Measurements from ENCODE around the gene MTCL1. TPM values are rescaled to one million over a fixed set of nuclear protein-coding genes. Genes with fewer than 3 reads are reported as not detected.

Gene MTCL1
- total RNA-seq, 1 experiment from 2014 or later: 11.6 TPM

GRCh38 chr18:8876887-8877286 is 171.5 kb downstream of the MTCL1 start:
- no peak overlapping the region for H3K27ac Mint-ChIP-seq (ENCODE audit: low read depth, unreplicated experiment)
- no peak overlapping the region for H3K4me3 Mint-ChIP-seq (ENCODE audit: unreplicated experiment)
- peak; percentile 5 for DNase-seq (ENCODE audit: unreplicated experiment)
- no peaks in the 10 kb centered on the region for H3K36me3 Mint-ChIP-seq (ENCODE audit: insufficient read depth, unreplicated experiment)
- no TSS peak for BruUV-seq (replicated peaks)
- no peaks in the 10 kb centered on the region for H3K27me3 Mint-ChIP-seq (ENCODE audit: insufficient read depth, unreplicated experiment)
- no peaks in the 10 kb centered on the region for H3K9me3 Mint-ChIP-seq (ENCODE audit: unreplicated experiment)
- ChIA-PET CTCF (no interaction called here), POLR2A (no interaction called here)
- intact Hi-C loops (cut with micrococcal nuclease): no loop called here
- TF ChIP-seq CTCF (IDR thresholded peaks at IDR 0.05; ENCODE audit: unreplicated experiment): no peak
- no peaks in the 10 kb centered on the region for H3K4me1 Mint-ChIP-seq (ENCODE audit: insufficient read depth, unreplicated experiment)

- intact Hi-C loops (cut with micrococcal nuclease): no loop called here
- no peaks in the 10 kb centered on the region for H3K27me3 Mint-ChIP-seq (ENCODE audit: insufficient read depth, unreplicated experiment)
Measured at GRCh38 chr18:8881103-8881502, 175.7 kb downstream of the MTCL1 start.

More at GRCh38 chr18:8881103-8881502, 175.7 kb downstream of the MTCL1 start:
- Mint-ChIP-seq H3K9me3 (ENCODE audit: unreplicated experiment) (no peaks in the 10 kb centered on the region), H3K36me3 (ENCODE audit: insufficient read depth, unreplicated experiment) (no peaks in the 10 kb centered on the region), H3K4me1 (ENCODE audit: insufficient read depth, unreplicated experiment) (peaks cover 6% of the 10 kb centered on the region), H3K4me3 (ENCODE audit: unreplicated experiment) (no peak overlapping the region), H3K27ac (ENCODE audit: low read depth, unreplicated experiment) (no peak overlapping the region)
- TF ChIP-seq CTCF (IDR thresholded peaks at IDR 0.05; ENCODE audit: unreplicated experiment): no peak
- DNase-seq (ENCODE audit: unreplicated experiment): no peak
- BruUV-seq (replicated peaks): no TSS peak
- ChIA-PET CTCF (interaction anchor here (2.3 kb wide), 1 partner anchor 102 kb away, joined by 12 read pairs; no protein-coding TSS in a partner anchor), POLR2A (interaction anchor here (0.9 kb wide), 1 partner anchor 11 kb away, joined by 4 read pairs; no protein-coding TSS in a partner anchor)

Other genes with a start within 250 kb of the MTCL1 start
- 27.8 and 28.4 TPM in 2 replicates for gene RAB12, start 96.1 kb upstream of the MTCL1 start, total RNA-seq (2022)